Effector memory CD8-positive, alpha-beta T cell (primary cell): ENCODE measurements around the gene KRTAP4-4.
"Not testable (repeated sequence)": the region's sequence is repeated elsewhere in the genome, so short reads cannot be mapped to it uniquely, and the experiment has no call there.

Source experiments
- ATAC-seq: fragments of 150-1000 bp; cut with Tn5 transposase; replicated peaks from 2 replicates; pipeline ENCODE4 v1.10.0; 2021; ENCODE audit warnings: mild to moderate bottlenecking, moderate library complexity
- DNase-seq, 3 experiments: peaks; one replicate each; pipeline ENCODE4 v3.0.0; 2021
- H3K27ac Mint-ChIP-seq, 2 donors: one replicate each; pipeline ENCODE4 v1.8.0; 2022; ENCODE audit warnings: mild to moderate bottlenecking in 2 of 2, mixed read lengths in 2 of 2, moderate library complexity in 2 of 2
- H3K27me3 Mint-ChIP-seq, 2 donors: one replicate each; pipeline ENCODE4 v1.8.0; 2022; ENCODE audit warnings: mixed read lengths in 2 of 2
- H3K36me3 Mint-ChIP-seq: one replicate; pipeline ENCODE4 v1.8.0; 2022; ENCODE audit warnings: mild to moderate bottlenecking, moderate library complexity, mixed read lengths; ENCODE audit not compliant: insufficient read depth
- H3K4me1 Mint-ChIP-seq, 2 donors: one replicate each; pipeline ENCODE4 v1.8.0; 2022; ENCODE audit warnings: low read depth in 2 of 2, mixed read lengths in 2 of 2
- H3K4me3 Mint-ChIP-seq, 2 donors: one replicate each; pipeline ENCODE4 v1.8.0; 2022; ENCODE audit warnings: mild to moderate bottlenecking in 2 of 2, mixed read lengths in 2 of 2, moderate library complexity in 2 of 2
- H3K9me3 Mint-ChIP-seq, 2 donors: one replicate each; pipeline ENCODE4 v1.8.0; 2022; ENCODE audit warnings: mixed read lengths in 2 of 2

The KRTAP4-4 gene

DNA sequence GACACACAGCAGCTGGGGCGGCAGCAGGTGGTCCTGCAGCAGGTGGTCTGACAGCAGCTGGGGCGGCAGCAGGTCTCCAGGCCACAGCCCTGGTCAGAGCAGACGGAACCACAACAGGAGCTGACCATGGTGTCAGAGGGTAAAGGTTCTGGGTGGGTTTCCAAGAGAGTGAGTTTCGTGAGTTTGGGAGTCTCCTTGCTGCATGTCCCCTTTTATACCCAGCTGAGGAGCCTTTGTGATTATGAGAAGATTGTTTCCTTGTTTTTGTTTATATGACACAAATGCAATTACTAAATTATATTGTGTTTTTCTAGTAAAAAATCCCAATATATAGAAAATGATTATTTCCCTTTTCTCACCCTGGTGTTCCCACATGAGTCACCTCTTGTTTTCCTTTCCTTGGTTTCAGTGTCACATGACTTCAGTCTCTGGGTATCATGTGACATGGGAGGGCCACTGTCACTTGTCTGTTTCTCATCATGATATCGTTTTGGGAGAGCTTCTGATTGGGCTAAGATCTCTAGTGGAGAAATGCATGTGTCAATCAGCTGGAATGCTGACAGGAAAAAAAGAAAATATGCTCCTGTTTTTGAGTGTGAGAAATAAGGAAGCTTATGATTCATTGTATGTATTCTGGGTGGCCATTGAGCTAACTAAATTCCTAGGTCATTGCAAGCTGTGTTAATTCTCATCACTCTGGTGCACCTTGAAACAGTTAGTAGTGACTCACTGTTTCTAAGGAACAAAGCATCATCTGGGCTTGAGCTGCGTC lies 20.0 kb downstream of the KRTAP4-4 start, which contains the start of gene KRTAP4-6:
KRTAP4-6 (minus strand) TSS at position 185 of the 772 bp plus-strand sequence; CDS start at position 128, 57 bp downstream.
- H3K27me3 Mint-ChIP-seq: peaks cover 13 to 34% of the 10 kb centered on the region in 2 donors
- no peak for ATAC-seq

DNA sequence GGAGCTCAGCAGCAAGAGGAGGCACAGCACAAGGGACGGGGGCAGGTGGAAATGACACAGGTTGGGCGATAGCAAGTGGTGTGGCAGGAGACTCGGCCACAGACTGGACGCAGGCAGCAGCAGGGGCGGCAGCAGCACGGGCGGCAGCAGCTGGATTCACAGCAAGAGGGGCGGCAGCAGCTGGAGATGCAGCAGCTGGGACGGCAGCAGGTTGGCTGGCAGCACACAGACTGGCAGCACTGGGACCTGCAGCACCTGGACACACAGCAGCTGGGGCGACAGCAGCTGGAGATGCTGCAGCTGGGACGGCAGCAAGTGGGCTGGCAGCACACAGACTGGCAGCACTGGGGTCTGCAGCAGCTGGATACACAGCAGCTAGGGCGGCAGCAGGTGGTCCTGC lies 20.7 kb downstream of the KRTAP4-4 start:
- peaks cover 6 to 22% of the 10 kb centered on the region in 2 donors for H3K9me3 Mint-ChIP-seq
- not testable (repeated sequence) for ATAC-seq, H3K4me3 Mint-ChIP-seq, H3K27ac Mint-ChIP-seq, H3K36me3 Mint-ChIP-seq, DNase-seq, H3K4me1 Mint-ChIP-seq
- peaks cover 13 to 34% of the 10 kb centered on the region in 2 donors for H3K27me3 Mint-ChIP-seq

More for the DNA sequence above, 20.0 kb downstream of the KRTAP4-4 start, which contains the start of gene KRTAP4-6:
- H3K4me1 Mint-ChIP-seq: no peaks in the 10 kb centered on the region
- H3K4me3 Mint-ChIP-seq: no peak within 1 kb of the TSS
- DNase-seq: no peak
- no peaks in the 10 kb centered on the region for H3K36me3 Mint-ChIP-seq
- peaks cover 6 to 22% of the 10 kb centered on the region in 2 donors for H3K9me3 Mint-ChIP-seq
- H3K27ac Mint-ChIP-seq: no peak within 1 kb of the TSS

DNA sequence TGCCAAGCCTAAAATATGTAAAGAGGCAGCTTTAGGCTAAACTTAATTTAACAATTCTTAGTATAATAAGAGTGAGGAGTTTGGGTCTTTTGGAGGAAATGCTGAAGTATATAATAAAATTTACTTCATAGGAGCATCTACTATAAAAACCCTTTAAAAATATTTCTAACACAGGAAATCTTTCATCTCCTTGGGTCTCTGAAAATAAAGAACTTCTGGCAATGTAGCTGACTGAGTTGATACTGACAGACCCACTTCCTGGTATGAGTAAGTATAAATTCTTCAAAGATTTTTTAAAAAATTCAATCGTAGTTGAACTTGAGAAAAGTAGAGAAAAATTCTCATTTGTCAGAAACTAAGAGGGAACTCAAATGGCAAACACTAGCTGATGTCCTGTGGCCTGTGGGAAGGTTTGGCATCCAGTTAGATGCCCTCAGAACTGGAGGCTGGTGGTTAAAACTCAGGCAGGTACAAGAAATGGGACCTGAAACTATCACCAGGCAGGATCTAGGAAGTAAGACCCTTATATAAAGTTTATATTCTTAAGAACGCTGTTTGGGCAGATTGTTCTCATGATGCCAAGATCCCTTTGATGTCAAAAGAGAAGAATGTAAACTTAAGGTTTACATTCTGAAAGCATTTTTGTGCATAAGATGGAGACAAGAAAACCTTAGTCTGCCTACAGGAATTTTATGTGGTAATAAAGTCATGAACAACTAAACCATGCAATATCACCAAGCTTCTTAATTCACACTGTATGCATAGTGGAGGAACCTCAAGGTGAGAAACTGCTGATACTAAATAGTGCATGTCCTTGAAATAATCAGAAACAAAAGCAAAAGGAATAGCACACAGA lies 26.4 kb downstream of the KRTAP4-4 start:
- peak; percentile 72 for ATAC-seq
- Mint-ChIP-seq H3K27me3 (peaks cover 0 to 12% of the 10 kb centered on the region in 2 donors), H3K4me1 (peaks cover 11 to 13% of the 10 kb centered on the region in 2 donors), H3K27ac (peak overlapping the region; percentile 27 to 52), H3K9me3 (no peaks in the 10 kb centered on the region), H3K36me3 (no peaks in the 10 kb centered on the region), H3K4me3 (peak overlapping the region; percentile 17 to 54)
- no peak for DNase-seq

DNA sequence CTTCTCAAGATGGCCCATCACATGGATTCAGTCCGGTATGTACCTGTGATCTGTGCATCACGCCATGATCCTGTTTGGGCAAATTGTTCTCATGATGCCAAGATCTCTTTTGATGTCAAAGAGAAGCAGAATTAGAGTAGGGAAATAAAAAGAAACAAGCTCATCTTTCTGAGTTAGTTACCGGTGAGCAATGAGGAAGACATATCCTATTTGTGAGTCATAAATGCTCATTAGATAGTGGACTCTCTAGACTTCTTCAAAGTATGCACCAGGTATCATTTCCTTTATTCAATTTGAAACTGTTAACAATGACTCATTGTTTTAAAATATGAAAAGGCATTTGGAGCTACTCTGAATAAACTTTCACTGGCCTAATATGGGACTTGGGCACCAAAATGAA lies 28.6 kb downstream of the KRTAP4-4 start:
- no peaks in the 10 kb centered on the region for H3K27me3 Mint-ChIP-seq
- ATAC-seq: no peak
- no peak for DNase-seq
- no peaks in the 10 kb centered on the region for H3K36me3 Mint-ChIP-seq
- no peak overlapping the region for H3K4me3 Mint-ChIP-seq
- peaks cover 11 to 14% of the 10 kb centered on the region in 2 donors for H3K4me1 Mint-ChIP-seq
- H3K9me3 Mint-ChIP-seq: no peaks in the 10 kb centered on the region
- H3K27ac Mint-ChIP-seq: no peak overlapping the region

DNA sequence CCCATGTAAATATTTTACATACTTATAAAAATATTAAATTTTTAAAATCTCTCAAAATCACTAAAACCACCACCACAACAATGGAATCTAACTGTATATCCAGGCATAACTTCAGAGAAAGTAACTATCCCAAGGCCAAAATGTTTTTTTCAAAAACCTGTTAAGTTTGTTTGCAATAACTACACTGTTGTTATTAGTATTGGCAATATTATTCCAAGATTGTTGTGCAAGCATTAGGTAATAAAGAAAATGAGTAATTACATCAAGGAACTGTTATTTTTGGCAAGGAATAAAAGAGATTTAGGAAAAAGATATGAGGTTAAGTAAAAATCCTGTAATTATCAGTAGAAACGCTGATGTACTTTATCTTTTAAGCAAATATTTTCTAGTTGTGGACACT lies 33.2 kb downstream of the KRTAP4-4 start:
- H3K9me3 Mint-ChIP-seq: no peaks in the 10 kb centered on the region
- H3K27me3 Mint-ChIP-seq: peaks cover 10 to 12% of the 10 kb centered on the region in 2 donors
- H3K4me3 Mint-ChIP-seq: no peak overlapping the region
- H3K36me3 Mint-ChIP-seq: peaks cover 9% of the 10 kb centered on the region
- no peak overlapping the region for H3K27ac Mint-ChIP-seq
- no peak for ATAC-seq
- peaks cover 30 to 40% of the 10 kb centered on the region in 2 donors for H3K4me1 Mint-ChIP-seq
- no peak for DNase-seq

DNA sequence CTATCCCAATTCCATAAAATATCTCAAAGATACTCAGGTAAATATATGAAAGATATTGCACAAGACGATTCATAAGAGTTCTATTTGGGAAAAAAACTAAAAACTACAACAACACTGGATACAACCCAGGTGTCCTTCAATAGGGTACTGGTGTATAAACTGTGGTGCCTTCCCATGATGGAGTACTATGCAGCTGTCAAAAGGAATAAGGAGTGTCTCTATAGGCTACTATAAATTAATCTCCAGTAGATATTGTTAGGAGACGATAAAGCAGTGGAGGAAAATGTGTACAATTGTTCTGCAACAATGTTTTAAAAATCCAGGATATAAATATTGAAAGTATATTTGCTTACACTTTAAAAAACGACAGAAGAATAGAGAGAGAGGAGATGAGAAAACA lies 34.1 kb downstream of the KRTAP4-4 start:
- Mint-ChIP-seq H3K36me3 (peaks cover 9% of the 10 kb centered on the region), H3K4me1 (peaks cover 30 to 33% of the 10 kb centered on the region in 2 donors), H3K27me3 (peaks cover 12 to 14% of the 10 kb centered on the region in 2 donors), H3K4me3 (peak overlapping the region in 1 of 2 donors; percentile 27), H3K27ac (no peak overlapping the region), H3K9me3 (no peaks in the 10 kb centered on the region)
- DNase-seq (no peak), ATAC-seq (no peak)

DNA sequence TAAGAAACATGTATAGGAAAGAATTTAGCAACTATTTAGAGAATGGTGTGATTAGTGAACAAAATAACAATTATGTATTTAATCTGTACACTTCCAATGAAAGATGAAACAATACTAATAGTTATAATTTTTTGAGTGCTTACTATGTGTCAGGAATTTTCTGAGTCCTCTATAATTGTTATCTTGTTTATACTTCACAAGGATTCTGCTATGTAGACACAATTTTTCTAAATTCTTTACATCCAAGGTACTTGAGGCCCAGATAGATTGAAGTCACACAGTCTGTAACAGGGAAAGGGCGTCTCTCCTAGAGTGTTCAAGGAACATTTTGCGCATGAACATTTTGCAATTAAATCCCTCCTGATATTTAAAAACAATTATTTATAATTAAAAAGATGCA lies 35.5 kb downstream of the KRTAP4-4 start:
- Mint-ChIP-seq H3K27me3 (peaks cover 12 to 14% of the 10 kb centered on the region in 2 donors), H3K4me3 (no peak overlapping the region)

DNA sequence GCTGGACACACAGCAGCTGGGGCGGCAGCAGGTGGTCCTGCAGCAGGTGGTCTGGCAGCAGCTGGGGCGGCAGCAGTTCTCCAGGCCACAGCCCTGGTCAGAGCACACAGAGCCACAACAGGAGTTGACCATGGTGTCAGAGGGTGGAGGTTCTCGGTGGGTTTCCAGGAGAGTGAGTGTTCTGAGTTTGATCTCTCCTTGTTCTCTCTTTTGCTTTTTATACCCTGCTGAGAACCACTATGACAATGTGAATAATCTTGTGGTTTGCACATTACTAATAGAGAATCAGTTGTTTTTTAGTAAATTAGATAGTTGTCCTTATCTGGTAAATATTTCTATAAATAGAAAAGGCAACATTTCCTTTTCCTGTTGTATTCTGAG lies 36.6 kb downstream of the KRTAP4-4 start, which contains the start of gene KRTAP4-12:
KRTAP4-12 (minus strand) TSS at position 192 of the 381 bp plus-strand sequence; CDS start at position 132, 60 bp downstream.
- Mint-ChIP-seq H3K27me3 (peaks cover 12 to 14% of the 10 kb centered on the region in 2 donors), H3K36me3 (peaks cover 13% of the 10 kb centered on the region), H3K4me1 (peaks cover 33 to 38% of the 10 kb centered on the region in 2 donors), H3K4me3 (peak within 1 kb of the TSS; percentile 48 to 68)
- not testable (repeated sequence) for H3K27ac Mint-ChIP-seq, H3K9me3 Mint-ChIP-seq, DNase-seq, ATAC-seq

More for the DNA sequence above, 35.5 kb downstream of the KRTAP4-4 start:
- ATAC-seq (no peak), DNase-seq (no peak)
- H3K36me3 Mint-ChIP-seq: peaks cover 10% of the 10 kb centered on the region
- no peaks in the 10 kb centered on the region for H3K9me3 Mint-ChIP-seq
- H3K27ac Mint-ChIP-seq: no peak overlapping the region
- H3K4me1 Mint-ChIP-seq: peaks cover 30 to 34% of the 10 kb centered on the region in 2 donors

DNA sequence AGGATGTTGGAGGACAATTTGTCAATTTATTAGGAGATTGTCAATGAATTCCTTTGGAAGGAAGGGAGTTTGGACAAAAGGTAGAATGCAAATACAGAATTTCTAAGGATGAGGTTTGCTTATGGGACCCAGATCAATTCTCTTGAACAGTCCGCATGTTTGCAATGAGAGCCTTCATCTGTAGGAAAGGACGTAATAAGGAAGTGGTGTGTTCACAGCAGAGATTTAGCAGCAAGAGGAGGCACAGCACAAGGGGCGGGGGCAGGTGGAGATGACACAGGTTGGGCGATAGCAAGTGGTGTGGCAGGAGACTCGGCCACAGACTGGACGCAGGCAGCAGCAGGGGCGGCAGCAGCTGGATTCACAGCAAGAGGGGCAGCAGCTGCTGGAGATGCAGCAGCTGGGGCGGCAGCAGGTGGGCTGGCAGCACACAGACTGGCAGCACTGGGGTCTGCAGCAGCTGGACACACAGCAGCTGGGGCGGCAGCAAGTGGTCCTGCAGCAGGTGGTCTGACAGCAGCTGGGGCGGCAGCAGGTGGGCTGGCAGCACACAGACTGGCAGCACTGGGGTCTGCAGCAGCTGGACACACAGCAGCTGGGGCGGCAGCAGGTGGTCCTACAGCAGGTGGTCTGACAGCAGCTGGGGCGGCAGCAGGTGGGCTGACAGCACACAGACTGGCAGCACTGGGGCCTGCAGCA lies 37.1 kb downstream of the KRTAP4-4 start:
- H3K4me1 Mint-ChIP-seq: peaks cover 33 to 36% of the 10 kb centered on the region in 2 donors
- H3K36me3 Mint-ChIP-seq: peaks cover 13% of the 10 kb centered on the region
- not testable (repeated sequence) for DNase-seq, H3K9me3 Mint-ChIP-seq, ATAC-seq, H3K27ac Mint-ChIP-seq
- peaks cover 13 to 14% of the 10 kb centered on the region in 2 donors for H3K27me3 Mint-ChIP-seq
- H3K4me3 Mint-ChIP-seq: peak overlapping the region; percentile 48 to 68

DNA sequence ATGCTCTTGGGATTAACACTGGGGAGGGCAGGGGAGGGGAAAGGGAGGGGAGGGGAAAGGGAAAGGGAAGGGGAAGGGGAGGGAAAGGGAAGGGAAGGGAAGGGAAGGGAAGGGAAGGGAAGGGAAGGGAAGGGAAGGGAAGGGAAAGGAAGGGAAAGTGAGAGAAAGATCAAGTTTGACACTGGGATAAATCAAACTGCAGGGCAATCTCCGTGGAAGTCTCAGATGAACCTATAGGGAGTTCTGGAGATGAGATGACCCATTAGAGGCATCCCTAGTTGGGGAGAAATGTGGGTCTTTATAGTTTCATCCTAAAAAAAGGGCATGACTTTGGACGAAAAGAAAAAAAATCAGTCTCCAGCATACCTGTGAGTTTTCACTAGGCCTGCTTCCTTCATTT lies 38.8 kb downstream of the KRTAP4-4 start:
- Mint-ChIP-seq H3K27me3 (peaks cover 24 to 30% of the 10 kb centered on the region in 2 donors), H3K36me3 (peaks cover 13% of the 10 kb centered on the region), H3K27ac (no peak overlapping the region)

DNA sequence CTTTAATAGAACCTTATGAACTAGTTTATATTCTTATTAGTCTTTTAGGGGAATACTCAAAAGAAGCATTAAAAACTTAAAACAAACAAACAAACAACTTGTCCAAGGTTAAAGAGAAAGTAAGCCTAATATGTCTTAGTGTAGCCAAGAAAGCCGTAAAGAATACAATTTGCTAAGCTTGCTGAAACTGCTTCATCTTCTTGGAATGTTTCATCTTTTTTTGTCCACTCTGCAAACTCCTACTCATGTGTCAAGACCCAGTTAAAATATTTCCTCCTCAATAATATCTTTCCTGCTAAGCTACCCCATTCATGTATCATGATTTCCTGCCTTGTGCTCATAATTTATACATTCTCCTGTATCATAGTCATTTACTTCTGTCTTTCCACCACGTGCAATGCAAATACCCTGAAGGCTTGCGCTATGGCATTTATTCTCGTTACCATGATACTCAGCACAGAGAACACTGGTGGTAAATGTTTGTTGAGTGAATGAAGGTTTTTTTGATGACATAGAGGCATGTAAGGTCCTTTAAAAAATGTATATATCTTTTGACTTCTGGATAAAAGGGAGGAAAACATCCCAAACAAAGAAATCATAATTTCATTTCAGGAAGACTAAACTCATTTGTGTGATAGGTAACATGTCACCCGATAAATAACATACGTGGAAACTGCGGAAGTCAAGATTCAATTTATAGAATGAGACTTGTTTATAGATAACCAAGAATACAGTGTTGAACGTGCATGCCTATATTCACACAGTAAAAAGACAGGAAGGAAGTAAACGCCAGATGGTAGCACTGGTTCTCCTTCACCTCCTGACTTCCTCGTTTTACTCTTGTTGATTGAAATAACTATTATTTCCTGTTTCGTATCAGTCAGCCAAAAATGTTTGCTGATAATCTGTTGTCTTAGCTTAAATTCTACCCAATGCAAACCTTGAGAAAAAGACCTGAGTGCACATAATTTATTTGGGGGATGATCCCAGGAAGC lies 40.6 kb downstream of the KRTAP4-4 start:
- not testable (repeated sequence) for H3K9me3 Mint-ChIP-seq, DNase-seq, H3K36me3 Mint-ChIP-seq
- peak; percentile 57 for ATAC-seq
- H3K27ac Mint-ChIP-seq: peak overlapping the region in 1 of 2 donors; percentile 7
- H3K27me3 Mint-ChIP-seq: peaks cover 39 to 48% of the 10 kb centered on the region in 2 donors
- H3K4me3 Mint-ChIP-seq: peak overlapping the region; percentile 7 to 20
- peaks cover 28 to 39% of the 10 kb centered on the region in 2 donors for H3K4me1 Mint-ChIP-seq

More for the DNA sequence above, 38.8 kb downstream of the KRTAP4-4 start:
- Mint-ChIP-seq H3K9me3 (no peaks in the 10 kb centered on the region), H3K4me1 (peaks cover 36 to 39% of the 10 kb centered on the region in 2 donors), H3K4me3 (no peak overlapping the region)
- ATAC-seq (no peak), DNase-seq (no peak)

DNA sequence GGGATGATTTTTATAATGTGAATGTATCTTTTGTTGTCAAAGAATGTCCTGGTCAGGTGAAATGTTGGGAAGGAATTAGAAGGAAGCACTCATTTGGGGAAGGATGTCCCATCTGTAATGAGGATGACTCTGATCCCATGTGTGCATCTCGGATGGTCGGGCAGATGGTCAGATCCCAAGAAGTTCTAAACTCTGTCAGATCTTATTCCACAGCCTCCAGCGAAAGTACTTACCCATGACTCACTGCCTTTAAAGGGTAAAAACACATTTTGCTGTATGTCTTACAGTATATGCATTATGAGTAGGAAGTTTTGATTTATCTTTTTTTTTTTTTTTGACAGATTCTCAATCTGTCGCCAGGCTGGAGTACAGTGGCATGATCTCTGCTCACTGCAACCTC lies 41.8 kb downstream of the KRTAP4-4 start:
- peaks cover 4% of the 10 kb centered on the region for H3K36me3 Mint-ChIP-seq
- DNase-seq (no peak), ATAC-seq (no peak)
- no peaks in the 10 kb centered on the region for H3K9me3 Mint-ChIP-seq
- no peak overlapping the region for H3K27ac Mint-ChIP-seq
- peaks cover 19 to 28% of the 10 kb centered on the region in 2 donors for H3K4me1 Mint-ChIP-seq
- H3K27me3 Mint-ChIP-seq: peaks cover 45 to 60% of the 10 kb centered on the region in 2 donors
- H3K4me3 Mint-ChIP-seq: no peak overlapping the region
